SK-N-SH treated with all-trans-retinoic acid at 6 μM for 48 hours (cell line): ENCODE data around the gene PLCB1.

Experiments used
- ATAC-seq: fragments of 200-7000 bp; cut with Tn5 transposase; 3 replicates; pipeline ENCODE4 v1.9.1; 2020; ENCODE audit warnings: mild to moderate bottlenecking, moderate library complexity
- ARNTL ChIP-seq: fragments of 450-650 bp; formaldehyde crosslinking; IDR thresholded peaks from 2 replicates; pipeline ENCODE4 v1.5.0; 2020; ENCODE audit warnings: low read depth, mild to moderate bottlenecking, moderate library complexity, borderline replicate concordance
- BACH2 ChIP-seq: fragments of 250-450 bp; sonication (Bioruptor Pico); IDR thresholded peaks from 2 replicates; pipeline ENCODE4 v1.9.0; 2021; ENCODE audit warnings: mild to moderate bottlenecking, borderline replicate concordance
- CSDC2 ChIP-seq: fragments of 250-450 bp; sonication (Bioruptor Pico); IDR thresholded peaks from 2 replicates; pipeline ENCODE4 v1.5.0; 2020; ENCODE audit warnings: mild to moderate bottlenecking, moderate library complexity
- CSRNP3 ChIP-seq: fragments of 250-450 bp; sonication (Bioruptor Pico); IDR thresholded peaks from 2 replicates; pipeline ENCODE4 v1.5.1; 2021; ENCODE audit warnings: mild to moderate bottlenecking, moderate library complexity
- ESRRG ChIP-seq: fragments of 250-450 bp; sonication (Bioruptor Pico); IDR thresholded peaks from 2 replicates; pipeline ENCODE4 v1.6.1; 2021; ENCODE audit warnings: mild to moderate bottlenecking
- GLIS3 ChIP-seq: fragments of 250-450 bp; sonication (Bioruptor Pico); IDR thresholded peaks from 2 replicates; pipeline ENCODE4 v1.5.0; 2020; ENCODE audit warnings: mild to moderate bottlenecking, moderate library complexity
- ISL1 ChIP-seq: fragments of 250-450 bp; sonication (Bioruptor Pico); IDR thresholded peaks from 2 replicates; pipeline ENCODE4 v2.1.2; 2022; ENCODE audit warnings: mild to moderate bottlenecking, moderate library complexity
- OSR1 ChIP-seq: fragments of 250-450 bp; sonication (Bioruptor Pico); IDR thresholded peaks from 2 replicates; pipeline ENCODE4 v1.8.0; 2022; ENCODE audit warnings: moderate library complexity, mild to moderate bottlenecking, inconsistent platforms
- POU6F1 ChIP-seq: fragments of 250-450 bp; sonication (Bioruptor Pico); IDR thresholded peaks from 2 replicates; pipeline ENCODE4 v1.8.0; 2021; ENCODE audit warnings: low read depth, mild to moderate bottlenecking, moderate library complexity, borderline replicate concordance
- PPARA ChIP-seq: fragments of 250-450 bp; sonication (Bioruptor Pico); IDR thresholded peaks from 2 replicates; pipeline ENCODE4 v1.5.0; 2020; ENCODE audit warnings: mild to moderate bottlenecking, borderline replicate concordance
- RARB ChIP-seq: fragments of 250-450 bp; sonication (Bioruptor Pico); IDR thresholded peaks from 2 replicates; pipeline ENCODE4 v1.8.0; 2021; ENCODE audit warnings: mild to moderate bottlenecking, moderate library complexity
- SNAI2 ChIP-seq: fragments of 250-450 bp; sonication (Bioruptor Pico); IDR thresholded peaks from 2 replicates; pipeline ENCODE4 v1.5.0; 2020; ENCODE audit warnings: mild to moderate bottlenecking, moderate library complexity
- TCF4 ChIP-seq: fragments of 250-450 bp; sonication (Bioruptor Pico); IDR thresholded peaks from 2 replicates; pipeline ENCODE4 v1.8.0; 2021; ENCODE audit warnings: mild to moderate bottlenecking, moderate library complexity, borderline replicate concordance
- TOX ChIP-seq: fragments of 250-450 bp; sonication (Bioruptor Pico); IDR thresholded peaks from 2 replicates; pipeline ENCODE4 v1.8.0; 2021; ENCODE audit warnings: mild to moderate bottlenecking, moderate library complexity, borderline replicate concordance
- TSHZ2 ChIP-seq: fragments of 250-450 bp; sonication (Bioruptor Pico); IDR thresholded peaks from 2 replicates; pipeline ENCODE4 v1.5.0; 2020; ENCODE audit warnings: mild to moderate bottlenecking, moderate library complexity
- ZC3H10 ChIP-seq: fragments of 250-450 bp; sonication (Bioruptor Pico); IDR thresholded peaks from 2 replicates; pipeline ENCODE4 v1.5.1; 2021; ENCODE audit warnings: mild to moderate bottlenecking, moderate library complexity
- ZFP3 ChIP-seq: fragments of 250-450 bp; sonication (Bioruptor Pico); IDR thresholded peaks from 2 replicates; pipeline ENCODE4 v1.5.0; 2020; ENCODE audit warnings: mild to moderate bottlenecking, moderate library complexity
- ZFP30 ChIP-seq: fragments of 450-650 bp; formaldehyde crosslinking; IDR thresholded peaks from 2 replicates; pipeline ENCODE4 v1.5.0; 2022; ENCODE audit warnings: mild to moderate bottlenecking, moderate library complexity
- ZNF565 ChIP-seq: fragments of 450-650 bp; formaldehyde crosslinking; conservative IDR thresholded peaks from 2 replicates; pipeline ENCODE4 v1.5.0; 2020; ENCODE audit warnings: low read depth, mild to moderate bottlenecking, moderate library complexity
- ZNF70 ChIP-seq: fragments of 450-650 bp; formaldehyde crosslinking; IDR thresholded peaks from 2 replicates; pipeline ENCODE4 v1.5.0; 2020; ENCODE audit warnings: mild to moderate bottlenecking, moderate library complexity
- ZNF8 ChIP-seq: fragments of 450-650 bp; formaldehyde crosslinking; IDR thresholded peaks from 2 replicates; pipeline ENCODE4 v1.5.0; 2020; ENCODE audit warnings: mild to moderate bottlenecking, moderate library complexity

The PLCB1 gene

GRCh38 chr20:8901237-8902025 lies 769.4 kb downstream of the PLCB1 start (continued):
- TF ChIP-seq ESRRG (CRISPR knock-in tag) (no peak), TCF4 (no peak)

GRCh38 chr20:8903655-8904605 lies 771.9 kb downstream of the PLCB1 start:
- TF ChIP-seq GLIS3 (CRISPR knock-in tag) (no peak), ZFP3 (CRISPR knock-in tag) (no peak)
- ATAC-seq: no peak

GRCh38 chr20:8909596-8909995 lies 777.5 kb downstream of the PLCB1 start:
- TF ChIP-seq ISL1 (CRISPR knock-in tag) (no peak), RARB (CRISPR knock-in tag) (no peak), BACH2 (CRISPR knock-in tag) (no peak), TCF4 (no peak), ZFP30 (CRISPR knock-in tag) (no peak), ESRRG (CRISPR knock-in tag) (no peak), ARNTL (CRISPR knock-in tag) (no peak), GLIS3 (CRISPR knock-in tag) (no peak), CSRNP3 (CRISPR knock-in tag) (no peak), ZNF565 (no peak), TOX (CRISPR knock-in tag) (no peak), ZNF8 (CRISPR knock-in tag) (no peak)
- no peak for ATAC-seq

- TF ChIP-seq TCF4: no peak
- no peak for TF ChIP-seq CSRNP3 (CRISPR knock-in tag)
- no peak for TF ChIP-seq ZNF8 (CRISPR knock-in tag)
- no peak for TF ChIP-seq ZNF70 (CRISPR knock-in tag)
- TF ChIP-seq CSDC2 (CRISPR knock-in tag): no peak
- TF ChIP-seq TSHZ2: no peak
- TF ChIP-seq SNAI2 (CRISPR knock-in tag): no peak
- no peak for TF ChIP-seq ZC3H10 (CRISPR knock-in tag)
- TF ChIP-seq POU6F1 (CRISPR knock-in tag): no peak
- no peak for TF ChIP-seq GLIS3 (CRISPR knock-in tag)
- TF ChIP-seq ZFP3 (CRISPR knock-in tag): no peak
- TF ChIP-seq TOX (CRISPR knock-in tag): no peak
- no peak for TF ChIP-seq ISL1 (CRISPR knock-in tag)
- no peak for TF ChIP-seq PPARA (CRISPR knock-in tag)
- no peak for TF ChIP-seq ARNTL (CRISPR knock-in tag)
- TF ChIP-seq OSR1: no peak
- no peak for ATAC-seq
Measured at GRCh38 chr20:8912096-8912495, 780.0 kb downstream of the PLCB1 start.
